CMK (cell line): ENCODE measurements around the gene RND3.

Source experiments
- DNase-seq: peaks from one replicate; pipeline ENCODE4 v3.0.0-alpha.2; 2010; ENCODE audit warnings: low read depth

RND3 gene

DNA sequence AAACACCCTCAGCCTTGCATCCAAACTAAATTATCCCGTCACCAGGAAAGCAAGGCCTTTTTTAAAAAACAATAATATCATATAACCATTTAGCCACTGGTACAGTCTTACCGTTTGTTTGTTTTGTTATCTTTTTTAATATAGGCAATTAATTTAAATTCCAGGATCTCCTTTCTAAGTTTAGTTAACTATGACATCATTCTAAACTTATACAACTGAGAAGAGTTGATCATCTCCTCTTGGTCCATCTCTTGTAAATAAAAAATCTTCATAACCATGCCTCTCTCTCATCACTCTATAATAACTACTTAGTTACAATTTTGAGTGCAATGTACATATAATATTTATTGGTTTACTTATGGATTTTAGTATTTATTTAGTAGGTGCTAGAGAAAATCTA is 46.2 kb downstream of the RND3 start:
- DNase-seq: no peak

DNA sequence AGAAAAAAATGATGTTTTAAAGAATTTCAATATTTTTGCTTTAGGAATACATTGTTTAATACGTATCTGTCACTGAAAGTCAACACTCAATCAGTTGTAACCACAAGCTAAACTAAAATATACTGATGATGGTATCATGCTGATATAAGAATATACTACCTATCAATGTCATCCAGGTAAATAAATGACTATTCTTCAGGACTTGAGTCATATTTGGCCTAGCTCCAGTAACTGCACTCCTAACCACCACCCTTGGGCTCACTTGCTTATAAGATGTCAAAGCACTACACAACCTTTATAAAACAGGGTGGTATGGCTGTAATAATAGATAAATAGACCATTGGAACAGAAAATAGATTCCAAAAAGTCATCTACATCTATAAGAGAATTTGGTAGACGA is 48.8 kb downstream of the RND3 start:
- DNase-seq: no peak

- no peak for DNase-seq
Observed at GRCh38 chr2:150438041-150438440, 49.4 kb downstream of the RND3 start.

DNA sequence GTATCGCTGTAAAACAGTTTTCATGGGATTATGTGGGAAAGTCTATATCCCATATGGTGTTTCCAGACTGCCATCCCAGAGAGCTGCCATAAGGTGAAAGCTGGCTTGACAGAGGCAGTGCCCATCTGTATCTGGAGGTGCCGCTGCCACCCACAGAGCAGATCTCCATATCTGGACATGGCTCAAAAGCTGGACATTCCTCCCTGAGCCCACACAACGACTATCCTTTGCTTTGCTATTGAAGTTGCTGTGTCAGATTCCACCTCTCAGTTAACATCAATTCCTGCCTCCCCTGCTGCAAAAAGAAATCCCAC is 55.2 kb downstream of the RND3 start:
- DNase-seq: no peak

- DNase-seq: no peak
Observed at GRCh38 chr2:150431561-150432311, 55.7 kb downstream of the RND3 start.

- no peak for DNase-seq
Observed at GRCh38 chr2:150429384-150429961, 58.0 kb downstream of the RND3 start.

- no peak for DNase-seq
Observed at GRCh38 chr2:150428641-150429040, 58.8 kb downstream of the RND3 start.

- no peak for DNase-seq
Observed at GRCh38 chr2:150427298-150427697, 60.2 kb downstream of the RND3 start.

- no peak for DNase-seq
Observed at GRCh38 chr2:150426724-150427123, 60.7 kb downstream of the RND3 start.

DNA sequence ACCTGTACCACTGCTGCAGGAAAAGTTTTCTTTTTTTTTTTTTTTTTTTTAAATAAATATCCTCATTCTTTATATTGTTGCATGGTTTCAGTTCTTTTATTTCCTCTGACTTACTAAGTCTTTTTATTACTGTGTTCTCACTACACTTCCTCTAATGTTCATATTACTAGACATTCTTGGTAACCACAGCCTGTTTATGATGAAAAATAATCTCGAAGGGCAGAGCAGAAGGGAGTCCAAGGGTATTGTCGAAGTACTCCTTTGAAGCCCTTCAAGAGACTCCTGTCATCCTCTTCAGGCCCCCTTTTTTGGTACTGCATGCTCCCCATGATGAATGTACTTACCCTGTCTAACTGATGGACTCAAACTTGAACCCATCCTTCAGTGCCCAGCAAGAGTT is 61.2 kb downstream of the RND3 start:
- DNase-seq: no peak

DNA sequence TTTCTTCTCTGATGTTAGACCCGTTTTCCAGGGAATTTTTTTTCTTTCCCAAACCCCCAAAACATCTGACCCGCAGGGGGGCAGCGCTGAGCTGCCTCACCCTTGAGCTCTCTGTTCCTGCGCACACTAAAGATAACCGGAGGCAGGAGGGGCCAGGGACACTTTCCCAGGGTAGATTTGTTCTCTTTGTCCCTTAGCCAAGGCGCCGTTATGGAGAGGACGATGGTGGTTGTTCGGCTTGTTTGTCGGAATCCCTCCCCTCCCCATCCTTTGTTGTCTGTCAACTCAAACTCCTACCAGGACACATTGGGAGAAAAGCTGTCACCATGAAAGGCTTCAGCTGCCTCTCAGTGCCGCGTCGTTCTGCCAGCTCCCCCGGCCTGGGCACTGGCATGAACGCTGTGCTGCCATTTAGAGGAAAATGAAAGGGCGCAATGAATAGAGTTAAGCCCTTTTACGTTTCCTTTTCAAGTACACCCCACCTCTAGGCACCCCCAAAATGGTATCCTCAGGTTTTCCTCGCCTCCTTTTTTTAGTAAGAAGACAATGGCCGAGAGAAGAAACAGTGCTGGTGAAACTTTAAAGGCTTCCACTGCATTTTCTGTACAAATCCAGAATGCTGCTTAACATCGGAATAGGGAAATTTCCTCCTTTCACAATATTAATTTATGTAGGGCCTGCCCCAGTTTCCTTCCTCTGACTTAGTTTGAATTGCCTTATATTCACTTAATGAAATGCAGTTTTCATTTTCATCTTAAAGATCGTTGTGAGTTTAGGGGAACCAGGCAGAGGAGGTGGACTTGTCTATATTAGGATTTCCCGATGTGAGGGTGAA is 62.1 kb downstream of the RND3 start:
- no peak for DNase-seq

DNA sequence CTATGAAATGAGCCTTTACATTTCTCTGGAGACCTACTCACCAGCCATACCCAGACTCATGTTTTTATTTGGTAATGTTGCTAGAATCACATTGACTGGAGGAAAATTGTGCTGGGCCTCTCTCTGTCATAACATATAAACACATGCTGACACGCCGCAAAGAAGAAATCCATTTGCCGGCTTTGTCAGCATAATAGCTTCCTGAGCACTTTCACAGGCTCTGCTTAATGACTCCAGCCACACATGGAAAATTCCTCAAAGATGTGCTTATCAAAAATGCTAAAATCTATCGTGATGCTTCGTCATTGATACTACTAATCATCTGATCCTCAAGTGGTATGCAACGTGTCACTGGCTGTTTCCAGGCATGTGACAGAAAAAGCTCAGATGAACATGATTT is 63.1 kb downstream of the RND3 start:
- no peak for DNase-seq

DNA sequence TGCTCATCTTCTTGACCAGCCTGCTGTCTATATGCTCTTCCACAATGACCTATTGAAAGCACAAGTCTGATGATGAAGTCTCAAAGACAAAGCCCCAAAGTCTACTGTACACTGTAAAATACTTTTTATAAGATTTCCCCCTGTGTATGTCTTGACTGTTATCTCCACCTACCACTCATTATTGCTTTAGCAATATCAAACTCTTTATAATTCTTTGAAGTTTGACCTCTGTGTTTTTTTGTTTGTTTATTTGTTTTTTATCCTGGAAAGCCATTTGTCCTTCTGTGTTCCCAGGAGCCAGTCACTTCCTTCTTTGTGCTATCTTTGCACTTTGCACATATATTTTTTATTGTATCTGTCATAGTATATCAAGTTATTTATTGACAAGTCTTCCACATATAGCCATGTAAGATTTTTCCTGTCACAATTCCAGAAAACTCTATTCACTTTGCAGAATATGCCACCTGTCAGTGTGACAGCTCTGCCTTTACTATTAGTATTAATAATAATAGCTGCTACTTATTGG is 66.3 kb downstream of the RND3 start:
- DNase-seq: no peak

DNA sequence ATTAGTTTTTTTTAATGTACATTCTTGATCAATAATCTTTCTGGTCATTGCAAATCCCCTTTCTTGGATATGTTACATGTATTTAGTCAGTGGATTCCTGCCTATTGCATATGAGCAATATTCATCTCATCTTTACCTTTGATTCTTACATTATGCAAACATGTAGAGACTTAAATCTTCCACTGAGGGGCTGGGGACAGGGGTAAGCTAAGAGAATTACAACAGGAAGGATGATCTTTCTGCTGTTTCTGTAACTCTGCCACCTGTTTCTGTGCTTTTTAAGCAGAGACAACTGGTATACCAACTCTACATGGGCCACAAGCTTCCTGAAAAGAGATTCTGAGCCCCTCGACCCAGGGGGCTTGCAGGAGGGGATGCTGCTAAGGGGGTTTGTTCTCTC is 68.6 kb downstream of the RND3 start:
- DNase-seq: no peak
